ENCODE measurements around the gene UBAP1L.

DNA sequence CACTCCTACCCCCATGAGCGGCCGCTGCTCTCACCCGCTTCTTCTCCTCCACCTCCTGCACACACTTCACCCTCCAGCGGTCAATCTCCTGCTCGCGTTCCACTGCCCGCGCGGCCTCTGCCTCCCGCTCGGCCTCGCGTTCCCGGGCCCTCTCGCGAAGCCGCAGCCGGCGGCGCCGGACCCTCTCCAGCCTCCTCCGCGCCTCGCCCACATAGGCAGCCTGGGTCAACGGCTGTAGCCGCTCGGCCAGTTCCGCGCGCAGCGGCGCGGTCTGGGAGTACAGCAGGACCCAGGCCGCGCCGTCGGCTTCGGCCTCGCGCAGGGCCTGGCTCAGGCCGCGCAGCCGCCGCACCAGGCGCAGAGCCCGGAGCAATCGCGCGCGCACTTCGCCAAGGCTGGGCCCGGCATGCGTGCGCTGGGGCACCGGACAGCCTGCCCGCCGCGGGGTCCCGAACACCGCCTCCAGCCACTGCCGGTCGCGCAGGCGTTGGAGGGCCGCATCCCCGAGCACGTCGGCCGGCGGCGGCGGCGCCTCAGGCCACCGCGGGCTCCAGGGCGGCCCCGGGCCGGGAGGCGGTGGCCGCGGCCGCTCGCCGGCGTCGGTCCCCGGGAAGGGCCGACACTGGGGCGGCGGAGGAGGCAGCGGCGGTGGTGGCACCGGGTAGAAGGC is 18.0 kb upstream of the UBAP1L start:
- TF ChIP-seq CTCF (IDR thresholded peaks at IDR 0.05; ENCODE audit: insufficient read depth, low read length, poor library complexity, severe bottlenecking) (no peak), EZH2phosphoT487 (conservative IDR thresholded peaks at IDR 0.05; ENCODE audit: low read length) (no peak)

All from SU-DHL-6 (cell line).